GM19463 (cell line): Measurements from ENCODE around the gene DOCK11.

Experiments
- ATAC-seq: cut with Tn5 transposase; IDR thresholded peaks from one replicate; pipeline ENCODE4 v1.9.1; 2021; ENCODE audit warnings: mild to moderate bottlenecking, moderate library complexity; ENCODE audit not compliant: unreplicated experiment

DOCK11 gene

GRCh38 chrX:118528071-118528737, 32.6 kb downstream of the DOCK11 start:
- peak; percentile 70 for ATAC-seq

GRCh38 chrX:118530219-118530911, 34.8 kb downstream of the DOCK11 start:
- ATAC-seq, result peak; percentile 36

GRCh38 chrX:118534716-118535493, 39.3 kb downstream of the DOCK11 start:
- ATAC-seq, result no peak

GRCh38 chrX:118536204-118536603, 40.6 kb downstream of the DOCK11 start:
- peak; percentile 57 for ATAC-seq

- peak; percentile 64 for ATAC-seq
These were observed 41.3 kb downstream of the DOCK11 start for GRCh38 chrX:118536687-118537461.

- ATAC-seq, result no peak
These were observed 42.8 kb downstream of the DOCK11 start for GRCh38 chrX:118538386-118538785.

GRCh38 chrX:118540342-118540741, 44.7 kb downstream of the DOCK11 start:
- no peak for ATAC-seq

GRCh38 chrX:118541482-118541881, 45.9 kb downstream of the DOCK11 start:
- ATAC-seq, result no peak

- no peak for ATAC-seq
These were observed 49.9 kb downstream of the DOCK11 start for GRCh38 chrX:118545510-118545909.

GRCh38 chrX:118548841-118549240, 53.2 kb downstream of the DOCK11 start:
- ATAC-seq, result no peak

GRCh38 chrX:118550792-118551191, 55.2 kb downstream of the DOCK11 start:
- ATAC-seq, result no peak

- no peak for ATAC-seq
These were observed 55.8 kb downstream of the DOCK11 start for GRCh38 chrX:118551426-118551825.

GRCh38 chrX:118552121-118552900, 56.7 kb downstream of the DOCK11 start:
- ATAC-seq, result no peak

GRCh38 chrX:118553042-118553710, 57.6 kb downstream of the DOCK11 start:
- no peak for ATAC-seq

GRCh38 chrX:118554511-118554910, 58.9 kb downstream of the DOCK11 start:
- no peak for ATAC-seq

GRCh38 chrX:118558926-118559325, 63.3 kb downstream of the DOCK11 start:
- ATAC-seq, result no peak

- no peak for ATAC-seq
These were observed 64.9 kb downstream of the DOCK11 start for GRCh38 chrX:118560489-118560888.

- ATAC-seq, result no peak
These were observed 67.1 kb downstream of the DOCK11 start for GRCh38 chrX:118562582-118563164.

GRCh38 chrX:118564498-118564897, 68.9 kb downstream of the DOCK11 start:
- ATAC-seq, result no peak
